ENCODE data around the gene HRAS. TPM values are rescaled to one million over a fixed set of nuclear protein-coding genes. Genes with fewer than 3 reads are reported as not detected.

Gene HRAS
- polyA plus RNA-seq, 12 donors = 62.1 to 123 (median 101) TPM; not detected in 1

DNA sequence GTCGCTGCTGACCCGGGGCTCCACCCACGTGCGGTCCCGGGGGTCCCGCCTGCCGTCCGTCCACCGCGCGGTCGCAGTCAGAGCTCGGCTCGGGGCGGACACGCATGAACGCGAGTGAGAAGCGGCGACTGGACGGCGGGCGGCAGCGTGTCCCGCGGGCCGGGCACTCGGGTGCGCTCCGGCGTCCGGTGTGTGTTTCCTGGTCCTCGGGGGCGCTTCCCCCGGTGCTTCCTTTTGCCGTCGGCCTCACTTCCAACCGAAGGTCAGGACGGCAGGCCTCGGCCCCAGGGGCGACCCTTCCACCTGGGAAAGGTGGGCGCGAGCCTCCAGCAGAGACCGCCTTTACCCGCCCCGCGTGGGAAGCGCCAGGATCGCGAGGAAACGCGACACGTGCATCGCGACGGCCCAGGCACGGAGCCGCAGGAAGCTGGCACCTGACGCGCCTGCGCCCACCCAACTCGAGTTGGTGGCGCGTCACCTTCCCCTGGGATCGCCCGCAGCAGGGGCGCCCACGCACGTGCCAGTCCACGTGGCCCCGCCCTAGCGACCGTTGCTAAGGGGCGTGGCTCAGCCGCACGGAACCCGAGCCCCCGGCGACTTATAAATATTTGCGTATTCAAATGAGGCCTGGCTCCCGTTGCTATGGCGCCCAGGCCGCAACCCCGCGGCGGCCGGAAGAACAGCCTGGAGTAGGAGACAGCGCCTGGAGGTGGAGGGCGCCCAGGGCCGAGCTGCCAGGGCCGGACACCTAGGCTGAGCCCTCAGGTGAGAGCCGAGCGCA lies 1.7 kb upstream of the HRAS start, which contains the start of gene LRRC56:
LRRC56 (plus strand) TSS at position 687 of the 781 bp plus-strand sequence. CDS start 3,158 bp downstream, outside the sequence.
- DNase-seq = peak; percentile 57

DNA sequence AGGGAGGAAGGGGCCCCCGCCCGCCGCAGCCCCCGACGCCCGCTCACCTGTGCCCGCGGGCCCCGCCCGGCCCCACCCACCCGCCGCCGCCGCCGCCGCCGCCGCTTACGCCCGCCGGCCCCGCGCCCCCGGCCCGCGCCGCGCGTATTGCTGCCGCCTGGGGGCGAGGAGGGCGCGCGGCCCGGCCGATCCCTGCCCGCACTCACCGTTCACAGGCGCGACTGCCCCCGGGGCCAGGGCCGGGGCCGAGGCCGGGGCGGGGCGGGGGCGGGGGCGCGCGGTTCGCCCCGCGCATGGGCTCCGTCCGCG lies 212 bp downstream of the HRAS start:
- DNase-seq = no peak

DNA sequence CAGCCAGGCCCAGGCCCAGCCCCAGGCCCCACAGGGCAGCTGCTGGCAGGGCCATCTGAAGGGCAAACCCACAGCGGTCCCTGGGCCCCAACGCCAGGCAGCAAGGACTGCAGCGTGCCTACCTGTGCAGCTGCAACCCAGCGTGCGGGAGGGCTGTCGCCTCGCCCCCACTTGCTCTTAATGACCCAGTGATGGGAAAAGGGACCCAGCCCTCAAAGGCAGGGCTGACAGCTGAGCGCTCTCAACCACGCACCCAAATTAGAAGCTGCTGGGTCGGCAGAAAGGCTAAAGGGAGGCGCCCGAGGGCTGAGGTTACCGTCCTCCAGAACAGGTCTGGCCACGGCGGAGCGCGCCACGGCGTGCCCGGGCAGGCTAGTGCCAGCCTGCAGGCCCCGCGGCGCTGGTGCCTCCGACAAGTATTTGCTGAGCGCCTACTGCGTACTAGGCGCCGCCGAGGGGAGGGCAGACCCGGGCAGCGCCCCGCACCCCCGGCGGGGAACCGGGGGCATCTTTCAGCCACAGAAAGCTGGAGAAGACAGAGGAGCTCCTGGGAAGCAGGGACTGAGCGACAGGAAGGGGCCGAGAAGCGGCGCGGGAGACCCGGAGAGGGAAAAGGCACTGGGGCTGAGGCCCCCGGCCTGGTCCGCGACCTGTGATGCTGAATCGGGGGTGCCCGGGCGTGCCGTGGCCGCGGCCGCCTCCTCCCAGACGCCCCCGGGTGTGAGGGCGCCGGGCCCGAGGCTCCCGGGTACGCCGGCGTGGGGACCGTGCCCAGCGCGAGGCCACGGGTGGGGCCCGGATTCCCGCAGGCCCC lies 773 bp downstream of the HRAS start:
- no peak for DNase-seq

DNA sequence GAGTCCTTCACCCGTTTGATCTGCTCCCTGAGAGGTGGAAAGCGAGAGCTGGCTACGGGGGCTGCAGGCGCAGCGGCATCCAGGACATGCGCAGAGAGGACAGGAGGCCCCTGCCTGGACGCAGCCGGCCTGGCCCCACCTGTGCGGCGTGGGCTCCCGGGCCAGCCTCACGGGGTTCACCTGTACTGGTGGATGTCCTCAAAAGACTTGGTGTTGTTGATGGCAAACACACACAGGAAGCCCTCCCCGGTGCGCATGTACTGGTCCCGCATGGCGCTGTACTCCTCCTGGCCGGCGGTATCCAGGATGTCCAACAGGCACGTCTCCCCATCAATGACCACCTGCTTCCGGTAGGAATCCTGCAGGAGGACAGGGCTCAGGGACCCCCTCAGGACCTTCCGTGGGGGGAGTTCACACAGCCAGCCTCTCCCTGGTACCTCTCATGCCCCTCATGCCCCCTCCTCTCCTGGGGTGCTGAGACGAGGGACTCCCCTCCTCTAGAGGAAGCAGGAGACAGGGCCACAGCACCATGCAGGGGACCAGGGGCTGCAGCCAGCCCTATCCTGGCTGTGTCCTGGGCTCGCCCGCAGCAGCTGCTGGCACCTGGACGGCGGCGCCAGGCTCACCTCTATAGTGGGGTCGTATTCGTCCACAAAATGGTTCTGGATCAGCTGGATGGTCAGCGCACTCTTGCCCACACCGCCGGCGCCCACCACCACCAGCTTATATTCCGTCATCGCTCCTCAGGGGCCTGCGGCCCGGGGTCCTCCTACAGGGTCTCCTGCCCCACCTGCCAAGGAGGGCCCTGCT lies 1.6 kb downstream of the HRAS start:
- no peak for DNase-seq

DNA sequence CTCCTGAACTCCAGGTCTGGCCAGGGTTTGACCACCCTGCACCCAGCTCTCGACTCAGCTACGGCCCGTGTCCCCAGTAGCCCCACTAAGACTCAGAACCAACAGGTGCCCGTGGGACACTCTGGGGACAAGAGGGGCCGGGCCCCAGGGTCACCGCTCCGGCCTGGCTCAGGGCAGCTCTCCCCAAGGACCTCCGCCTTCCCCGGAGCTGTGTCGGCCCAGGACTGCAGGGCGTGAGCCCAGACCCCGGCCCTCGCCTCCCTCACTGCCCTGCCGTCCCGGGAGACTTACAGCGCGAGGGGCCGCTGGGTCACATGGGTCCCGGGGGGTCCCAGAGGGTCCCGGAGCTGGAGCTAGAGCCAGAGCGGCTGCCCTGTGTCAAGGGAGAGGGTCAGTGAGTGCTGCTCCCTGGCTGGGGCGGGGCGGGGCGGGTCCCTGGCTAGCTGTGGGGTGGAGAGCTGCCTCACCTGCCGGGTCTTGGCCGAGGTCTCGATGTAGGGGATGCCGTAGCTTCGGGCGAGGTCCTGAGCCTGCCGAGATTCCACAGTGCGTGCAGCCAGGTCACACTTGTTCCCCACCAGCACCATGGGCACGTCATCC lies 2.3 kb downstream of the HRAS start:
- DNase-seq = no peak

DNA sequence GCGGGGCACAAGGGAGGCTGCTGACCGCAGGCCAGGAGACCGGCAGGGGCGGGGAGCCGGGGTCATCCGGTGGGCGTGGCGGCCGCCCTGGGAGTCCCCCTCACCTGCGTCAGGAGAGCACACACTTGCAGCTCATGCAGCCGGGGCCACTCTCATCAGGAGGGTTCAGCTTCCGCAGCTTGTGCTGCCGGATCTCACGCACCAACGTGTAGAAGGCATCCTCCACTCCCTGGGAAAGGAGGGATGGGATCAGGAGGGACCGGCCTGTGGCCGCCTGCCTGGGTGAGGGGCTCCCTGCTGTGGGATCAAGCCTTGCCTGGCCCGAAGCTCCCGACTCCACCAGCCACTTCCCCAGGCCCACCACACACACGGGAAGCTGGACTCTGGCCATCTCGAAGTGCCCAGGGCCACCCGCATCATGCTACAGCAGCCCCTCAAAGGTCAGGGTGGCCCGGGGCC lies 2.8 kb downstream of the HRAS start:
- no peak for DNase-seq

DNA sequence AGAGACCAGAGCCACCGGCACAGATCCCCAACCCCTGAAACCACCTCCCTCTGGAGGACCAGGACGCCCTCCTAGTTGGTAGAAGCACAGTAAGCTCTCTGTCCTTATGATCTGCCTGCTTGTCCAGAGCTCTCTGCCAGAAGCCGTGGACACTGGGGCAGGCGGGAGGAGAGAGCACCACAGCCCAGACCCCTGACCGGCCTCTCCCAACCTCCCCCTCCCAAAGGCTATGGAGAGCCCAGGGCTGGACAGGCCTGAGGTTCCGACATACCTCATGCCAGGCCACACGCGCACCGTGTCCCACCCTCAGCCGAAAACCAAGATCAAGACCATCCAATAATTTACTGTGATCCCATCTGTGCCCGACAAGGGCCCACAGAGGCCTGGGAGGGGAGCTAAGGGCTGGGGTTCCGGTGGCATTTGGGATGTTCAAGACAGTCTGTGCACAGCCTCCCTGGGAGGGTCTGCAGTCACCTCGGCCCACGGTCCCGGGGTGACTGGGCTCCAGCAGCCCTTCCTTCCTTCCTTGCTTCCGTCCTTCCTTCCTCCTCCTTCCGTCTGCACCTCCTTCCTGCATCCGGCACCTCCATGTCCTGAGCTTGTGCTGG lies 3.4 kb downstream of the HRAS start:
- DNase-seq = no peak

DNA sequence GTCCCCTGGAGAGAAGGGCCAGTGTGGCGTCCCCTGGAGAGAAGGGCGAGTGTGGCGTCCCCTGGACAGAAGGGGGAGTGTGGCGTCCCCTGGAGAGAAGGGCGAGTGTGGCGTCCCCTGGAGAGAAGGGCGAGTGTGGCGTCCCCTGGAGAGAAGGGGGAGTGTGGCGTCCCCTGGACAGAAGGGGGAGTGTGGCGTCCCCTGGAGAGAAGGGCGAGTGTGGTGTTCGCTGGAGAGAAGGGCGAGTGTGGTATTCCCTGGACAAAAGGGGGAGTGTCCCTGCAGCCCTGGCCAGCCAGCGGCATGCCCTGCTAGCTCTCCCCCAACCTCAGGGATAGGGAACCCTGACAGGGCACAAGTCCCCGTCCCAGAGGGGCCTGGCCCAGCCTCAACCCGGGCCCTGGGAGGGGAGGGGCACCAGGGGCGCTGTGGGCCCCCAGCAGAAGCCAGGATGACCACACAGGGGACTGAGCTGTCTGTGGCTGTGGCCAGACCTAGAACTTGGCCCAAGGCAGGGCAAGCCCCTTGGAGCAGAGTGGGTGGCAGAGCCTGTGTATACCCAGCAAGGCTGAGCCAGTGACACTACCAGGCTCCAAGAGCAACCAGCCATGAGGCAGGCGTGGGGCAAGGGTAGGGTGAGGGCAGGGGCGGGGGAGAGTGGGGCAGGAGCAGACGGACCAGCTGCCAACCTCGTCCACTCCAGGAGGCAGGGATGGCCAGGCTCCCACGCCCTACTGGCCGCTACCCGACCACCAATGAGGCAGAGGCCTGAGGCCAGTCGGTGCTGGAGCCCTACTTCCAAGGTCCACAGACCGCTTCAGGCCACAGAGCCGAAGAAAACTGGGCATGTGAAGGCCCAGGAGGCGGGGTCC lies 4.2 kb downstream of the HRAS start:
- DNase-seq = no peak

DNA sequence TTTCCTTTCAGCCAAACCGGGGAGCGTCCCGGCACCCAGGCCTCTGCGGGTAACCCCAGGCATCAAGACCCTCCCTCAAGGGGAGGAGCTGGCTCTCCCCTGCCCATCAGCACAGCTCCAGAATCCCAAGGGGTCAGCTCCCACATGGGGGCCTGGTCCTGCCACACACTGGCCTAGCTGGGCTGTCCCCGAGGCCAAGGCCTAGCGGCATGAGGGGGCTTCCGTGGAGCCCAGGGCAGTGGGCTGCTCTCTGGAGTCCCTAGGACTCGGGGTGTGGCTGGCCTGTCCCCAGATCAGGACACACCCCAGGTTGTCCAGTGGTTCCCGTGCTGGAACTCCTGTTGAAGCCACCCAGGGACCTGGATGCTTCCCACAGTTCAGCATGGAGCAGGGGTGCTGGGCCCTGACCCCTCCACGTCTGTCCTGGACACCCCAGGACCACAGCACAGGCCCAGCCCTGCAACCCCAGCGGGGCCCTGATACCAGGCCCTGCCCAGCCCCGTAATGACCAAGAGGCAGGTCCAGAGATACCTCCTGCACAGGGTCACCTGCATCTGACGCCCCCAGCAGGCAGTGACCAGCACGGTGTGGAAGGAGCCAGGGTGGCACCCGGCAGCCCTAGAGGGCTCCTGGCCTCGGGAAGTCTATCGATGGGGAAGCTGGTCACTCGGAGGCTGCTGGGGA lies 5.5 kb downstream of the HRAS start:
- DNase-seq = no peak

DNA sequence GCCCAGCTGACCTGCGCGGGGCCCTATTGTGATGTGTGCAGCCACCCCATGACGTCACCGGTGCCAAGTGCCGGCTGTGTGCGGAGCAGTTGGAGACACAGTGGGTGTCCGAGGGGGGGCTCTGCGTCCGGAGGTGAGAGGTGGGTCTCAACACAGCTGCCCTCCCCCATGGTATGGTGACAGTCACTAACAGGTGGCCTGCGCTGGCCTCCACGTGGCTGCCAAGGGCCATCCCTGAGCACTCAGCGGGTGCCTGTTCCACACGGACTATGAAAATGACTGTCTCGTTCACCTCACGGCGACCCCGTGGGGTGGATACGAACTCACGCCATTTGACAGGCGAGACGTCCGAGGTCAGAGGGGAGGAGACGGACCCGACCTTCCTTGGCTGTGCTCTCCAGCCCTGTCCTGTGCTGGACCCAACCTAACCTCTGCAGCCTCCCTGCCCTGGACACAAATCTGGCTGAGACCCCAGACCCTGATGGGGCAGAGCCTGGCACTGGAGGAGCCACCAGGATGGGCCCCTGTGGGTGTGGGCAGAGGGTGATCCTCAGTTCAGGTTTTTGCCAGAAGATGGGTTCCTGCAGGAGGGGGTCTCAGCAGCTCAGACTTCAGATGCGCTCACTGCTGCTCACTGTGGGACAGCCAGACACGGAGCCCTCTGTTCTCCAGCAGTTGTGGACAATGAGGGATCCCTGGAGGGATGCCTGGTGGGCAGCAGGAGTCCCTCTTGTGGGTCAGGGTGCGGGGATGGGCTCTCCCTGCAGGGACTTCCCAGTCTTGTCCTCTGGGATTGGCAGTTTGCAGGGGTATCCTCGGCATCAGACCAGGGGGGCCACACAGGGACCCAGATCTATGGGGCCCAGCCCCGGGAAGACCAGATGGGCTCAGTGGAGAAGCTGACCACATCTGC lies 6.3 kb downstream of the HRAS start:
- DNase-seq = no peak

DNA sequence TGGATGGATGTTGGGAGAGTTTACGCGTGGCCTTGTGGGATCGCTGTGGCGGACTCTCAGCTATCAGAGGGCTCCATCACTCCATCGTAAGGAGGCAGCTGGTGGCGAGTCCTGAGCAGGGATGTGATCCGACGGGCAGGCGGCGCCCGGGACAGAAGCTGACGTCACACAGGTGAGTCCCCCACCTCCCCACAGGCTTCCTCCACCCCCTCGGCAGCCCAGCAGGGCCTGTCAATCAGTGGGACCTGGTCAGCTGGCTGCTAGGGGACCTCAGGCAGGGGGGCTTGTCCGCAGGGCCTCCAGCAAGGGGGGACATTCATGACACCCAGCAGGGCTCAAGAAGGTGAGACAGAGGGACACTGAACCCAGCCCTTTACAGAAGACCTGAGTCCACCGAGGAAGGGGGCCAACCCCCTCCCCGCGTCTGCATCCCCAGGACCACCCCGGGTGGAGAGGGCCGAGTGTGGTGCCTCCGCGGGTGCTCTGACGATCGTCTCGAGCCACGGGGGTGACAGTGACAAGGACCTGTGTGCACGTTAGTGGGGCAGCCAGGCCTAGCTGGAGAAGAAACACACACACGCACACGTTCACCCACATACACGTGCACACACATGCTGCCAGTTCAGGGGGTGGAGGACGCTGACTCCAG lies 7.1 kb downstream of the HRAS start:
- no peak for DNase-seq

DNA sequence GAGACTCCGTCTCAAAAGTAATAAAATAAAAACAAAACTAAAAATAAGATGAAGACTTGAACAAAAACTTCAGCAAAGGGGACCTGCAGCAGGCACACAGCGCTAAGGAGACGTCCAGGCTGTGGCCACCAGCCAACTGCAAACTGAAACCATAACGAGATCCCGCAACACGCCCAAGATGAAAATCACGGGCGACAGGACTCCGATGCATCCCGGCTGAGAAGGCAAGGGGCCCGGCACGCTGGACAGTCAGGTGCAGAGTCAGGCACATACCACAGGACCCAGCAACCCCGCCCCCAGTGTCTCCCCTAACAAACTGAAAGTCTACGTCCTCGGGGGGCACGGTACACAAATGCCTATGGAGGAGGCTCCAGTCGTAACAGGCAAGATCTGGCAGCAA lies 9.2 kb downstream of the HRAS start:
- DNase-seq = no peak

DNA sequence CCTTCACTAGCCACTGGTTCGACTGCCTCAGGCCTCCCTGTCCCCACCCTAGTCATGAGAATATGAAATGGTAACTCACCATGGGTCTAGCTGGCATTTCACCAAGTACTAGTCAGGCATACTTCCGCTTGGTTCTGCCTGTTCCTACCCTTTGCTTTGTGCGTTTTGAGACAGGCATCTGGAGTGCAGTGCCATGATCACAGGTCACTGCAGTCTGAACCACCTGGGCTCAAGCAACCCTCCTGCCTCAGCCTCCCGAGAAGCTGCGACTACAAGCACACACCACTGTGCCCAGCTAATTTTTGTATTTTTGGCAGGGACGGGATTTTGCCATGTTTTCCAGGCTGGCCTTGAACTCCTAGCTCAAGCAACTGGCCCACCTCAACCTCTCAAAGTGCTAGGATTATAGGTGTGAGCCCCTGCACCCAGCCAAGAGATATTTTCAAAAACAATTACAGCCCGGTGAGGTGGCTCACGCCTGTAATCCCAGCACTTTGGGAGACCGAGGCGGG lies 14.1 kb downstream of the HRAS start:
- DNase-seq = no peak

DNA sequence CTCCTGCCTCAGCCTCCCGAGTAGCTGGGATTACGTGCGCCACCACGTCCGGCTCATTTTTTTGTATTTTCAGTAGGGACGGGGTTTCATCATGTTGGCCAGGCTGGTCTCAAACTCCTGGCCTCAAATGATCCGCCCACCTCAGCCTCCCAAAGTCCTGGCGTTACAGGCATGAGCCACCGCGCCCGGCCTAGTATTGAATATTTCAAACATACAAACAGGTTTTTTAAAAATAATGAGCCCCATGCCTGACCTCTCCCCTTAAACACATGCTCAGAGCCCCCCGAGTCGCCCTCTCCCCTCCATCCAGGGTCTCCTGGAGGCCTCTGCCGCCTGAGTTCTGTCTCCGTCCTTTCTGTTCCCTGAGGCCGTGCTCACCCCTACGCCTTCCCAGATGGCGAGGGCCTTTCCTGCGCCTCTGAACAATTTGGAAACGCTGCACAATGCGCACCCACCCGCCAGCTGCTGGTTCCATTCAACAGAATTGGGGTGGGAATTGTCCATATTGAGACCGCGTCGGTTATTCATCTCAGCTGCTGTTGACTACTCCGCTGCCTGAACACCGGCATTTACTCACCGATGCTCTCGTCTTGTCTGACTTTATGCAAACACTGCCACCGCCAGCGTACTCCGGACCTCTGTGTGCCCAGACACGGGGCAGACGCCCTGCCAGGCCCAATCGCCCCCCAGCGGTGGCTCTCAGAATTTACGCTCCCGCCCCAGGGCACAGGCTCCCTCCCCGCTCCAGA lies 14.8 kb downstream of the HRAS start:
- DNase-seq = no peak

DNA sequence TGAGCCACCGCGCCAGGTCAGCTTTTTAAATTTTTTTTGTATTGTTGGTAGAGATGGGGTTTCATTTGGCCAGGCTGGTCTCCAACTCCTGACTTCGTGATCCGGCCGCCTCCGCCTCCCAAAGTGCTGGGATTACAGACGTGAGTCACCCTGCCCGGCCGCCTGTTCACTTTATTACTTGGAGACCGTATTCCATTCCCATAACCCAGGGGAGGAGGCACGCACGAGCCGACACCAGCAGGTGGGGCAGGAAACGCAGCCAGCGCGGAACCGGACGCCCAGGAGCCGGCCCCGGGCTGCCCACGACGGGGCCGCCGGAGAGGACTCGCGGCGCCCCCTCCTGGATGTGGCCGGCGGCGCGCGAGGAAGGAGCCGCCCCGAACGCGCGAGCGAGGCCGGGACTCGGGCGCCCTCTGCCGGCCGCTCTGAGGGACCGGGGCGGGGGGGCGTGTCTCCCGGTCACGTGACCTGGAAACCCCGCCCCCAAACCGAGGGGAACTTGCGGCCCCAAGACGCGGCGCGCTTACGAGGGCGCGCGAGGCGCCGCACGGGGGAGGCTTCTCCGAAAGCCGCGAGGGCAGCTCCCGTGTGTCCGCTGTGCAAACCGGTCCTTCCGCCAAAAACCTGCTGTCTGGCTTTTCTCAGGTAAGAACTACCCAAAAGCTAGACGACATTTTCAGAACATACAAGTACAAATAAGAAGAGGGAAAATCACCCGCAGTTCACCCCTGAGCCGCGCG lies 16.7 kb downstream of the HRAS start:
- peak; percentile 87 for DNase-seq
